Body of pancreas (tissue), 4 donors: ENCODE results near the gene CYP46A1. TPM values are rescaled to one million over a fixed set of nuclear protein-coding genes. Genes with fewer than 3 reads are reported as not detected.
"Not testable (repeated sequence)": the region's sequence is repeated elsewhere in the genome, so short reads cannot be mapped to it uniquely, and the experiment has no call there.

Experiments
- ATAC-seq: fragments of 150-250 bp; one replicate; pipeline ENCODE4 v1.9.1; 2016
- DNase-seq, 4 donors: peaks; one replicate each; pipeline ENCODE4 v3.0.0-alpha.2; 2019
- H3K27ac ChIP-seq, 4 donors: fragments of 200-600 bp; sonication (generic); 1 replicate in 3 of 4; 2 replicates in 1 of 4; pipeline versions ENCODE4 v1.5.1 to v1.6.1; 2016 to 2019; ENCODE audit warnings: mild to moderate bottlenecking in 1 of 4, mixed read lengths in 1 of 4, moderate library complexity in 1 of 4
- H3K27me3 ChIP-seq, 2 donors: fragments of 200-600 bp; sonication (generic); one replicate each; pipeline ENCODE4 v1.6.0; 2016; ENCODE audit warnings: mild to moderate bottlenecking in 1 of 2
- H3K36me3 ChIP-seq, 2 donors: fragments of 200-600 bp; sonication (generic); replicated peaks in 1 of 2; 2 replicates each; pipeline ENCODE4 v1.5.1; 2016; ENCODE audit warnings: low read depth in 2 of 2; ENCODE audit not compliant: insufficient read depth in 1 of 2
- H3K4me1 ChIP-seq: fragments of 200-600 bp; sonication (generic); one replicate; pipeline ENCODE4 v1.6.0; 2016
- H3K4me3 ChIP-seq, 2 donors: fragments of 200-600 bp; sonication (generic); 1 replicate in 1 of 2; 2 replicates in 1 of 2; pipeline ENCODE4 v1.5.1; 2016 to 2019
- H3K9me3 ChIP-seq, 3 donors: fragments of 200-600 bp; sonication (generic); 1 replicate in 2 of 3; 2 replicates in 1 of 3; pipeline ENCODE4 v1.5.1; 2016
- CTCF ChIP-seq, 7 experiments: fragments of 450-650 bp in 4 of 7; fragments of 200-600 bp in 3 of 7; sonication (generic) in 3 of 7; IDR thresholded peaks; one replicate each; pipeline ENCODE4 v1.5.1; 2016 to 2019; ENCODE audit warnings: antibody characterized with exemption in 7 of 7
- POLR2A ChIP-seq, 3 donors: fragments of 450-650 bp; IDR thresholded peaks; one replicate each; pipeline ENCODE4 v1.6.1; 2016; ENCODE audit warnings: antibody characterized with exemption in 3 of 3, mild to moderate bottlenecking in 2 of 3
- WGBS, 2 donors: methylation state at CpG; one replicate each; pipeline ENCODE4 v1.1.5; 2017; 5-methylcytosine and 5-hydroxymethylcytosine counted together
- intact Hi-C: fragments of 100-400 bp; cut with DNase I; formaldehyde crosslinking; loops from one replicate; pipeline ENCODE4 v1.15.1; 2023
- total RNA-seq, 2 donors: library from RNA; depleted of rRNA; stranded (reverse); fragments of >200 nt; gene quantifications; one replicate each; pipeline ENCODE4 v1.1.0, GENCODE V29; 2016

Gene CYP46A1
- total RNA-seq, 2 donors from 2014 or later, result 1.3 to 4.9 TPM

GRCh38 chr14:99660006-99660566 lies 24.0 kb upstream of the CYP46A1 start:
- Histone ChIP-seq H3K36me3 (no peaks in the 10 kb centered on the region), H3K4me1 (peaks cover 3% of the 10 kb centered on the region), H3K27ac (no peak overlapping the region), H3K4me3 (no peak overlapping the region), H3K27me3 (peaks cover 0 to 4% of the 10 kb centered on the region in 2 donors), H3K9me3 (no peaks in the 10 kb centered on the region)
- TF ChIP-seq POLR2A (IDR thresholded peaks at IDR 0.05) (no peak), CTCF (IDR thresholded peaks at IDR 0.05) (no peak)
- ATAC-seq, result no peak
- DNase-seq, result no peak
- intact Hi-C loops, result no loop called here
- 20 to 28% methylated on average over 16 to 33 of the region's 37 CpGs for WGBS, 2 donors

GRCh38 chr14:99660794-99661193 lies 23.3 kb upstream of the CYP46A1 start:
- H3K4me3 ChIP-seq, result no peak overlapping the region
- peaks cover 0 to 4% of the 10 kb centered on the region in 2 donors for H3K27me3 ChIP-seq
- TF ChIP-seq CTCF (IDR thresholded peaks at IDR 0.05) (no peak), POLR2A (IDR thresholded peaks at IDR 0.05) (no peak)
- H3K4me1 ChIP-seq, result peaks cover 3% of the 10 kb centered on the region
- no peak overlapping the region for H3K27ac ChIP-seq
- intact Hi-C loops, result no loop called here
- no peaks in the 10 kb centered on the region for H3K9me3 ChIP-seq
- ATAC-seq, result no peak
- H3K36me3 ChIP-seq, result no peaks in the 10 kb centered on the region
- 77% methylated on average over 4 of the region's 4 CpGs; no CpG with 5 or more reads in 1 of the 2 donors for WGBS, 2 donors
- DNase-seq, result no peak

- H3K36me3 ChIP-seq, DNase-seq, H3K4me3 ChIP-seq, H3K27me3 ChIP-seq, intact Hi-C loops, ATAC-seq, H3K27ac ChIP-seq, H3K4me1 ChIP-seq, H3K9me3 ChIP-seq: not testable (repeated sequence)
Observed at GRCh38 chr14:99661206-99661605, 22.9 kb upstream of the CYP46A1 start.

- TF ChIP-seq POLR2A (IDR thresholded peaks at IDR 0.05) (no peak), CTCF (IDR thresholded peaks at IDR 0.05) (no peak)
- no peaks in the 10 kb centered on the region for H3K36me3 ChIP-seq
- WGBS, 2 donors, result 74 to 80% methylated on average over 4 to 10 of the region's 10 CpGs
- no peak for ATAC-seq
- H3K9me3 ChIP-seq, result no peaks in the 10 kb centered on the region
- H3K4me1 ChIP-seq, result peaks cover 3% of the 10 kb centered on the region
- H3K27me3 ChIP-seq, result peaks cover 0 to 4% of the 10 kb centered on the region in 2 donors
- no peak overlapping the region for H3K4me3 ChIP-seq
- H3K27ac ChIP-seq, result no peak overlapping the region
- intact Hi-C loops, result no loop called here
- DNase-seq, result no peak
Observed at GRCh38 chr14:99662846-99663245, 21.3 kb upstream of the CYP46A1 start.

- Histone ChIP-seq H3K27ac (no peak overlapping the region), H3K9me3 (no peaks in the 10 kb centered on the region), H3K4me3 (no peak overlapping the region), H3K4me1 (peaks cover 3% of the 10 kb centered on the region), H3K36me3 (no peaks in the 10 kb centered on the region), H3K27me3 (peaks cover 0 to 4% of the 10 kb centered on the region in 2 donors)
- no peak for DNase-seq
- intact Hi-C loops, result no loop called here
- no peak for ATAC-seq
- TF ChIP-seq POLR2A (IDR thresholded peaks at IDR 0.05) (no peak), CTCF (IDR thresholded peaks at IDR 0.05) (no peak)
- WGBS, 2 donors, result 71 to 77% methylated on average over 11 to 12 of the region's 12 CpGs
Observed at GRCh38 chr14:99663386-99664057, 20.6 kb upstream of the CYP46A1 start.
